ENCODE data around the gene MYBL2. TPM values are rescaled to one million over a fixed set of nuclear protein-coding genes. Genes with fewer than 3 reads are reported as not detected.

MYBL2 gene
- total RNA-seq, 4 donors from 2014 or later, result 1.5 to 27.2 (median 2.6) TPM

- no peaks in the 10 kb centered on the region for H3K27me3 ChIP-seq
- TF ChIP-seq POLR2A (IDR thresholded peaks at IDR 0.05), result no peak
- TF ChIP-seq CTCF (IDR thresholded peaks at IDR 0.05), result no peak
- no peaks in the 10 kb centered on the region for H3K4me1 ChIP-seq
- H3K9me3 ChIP-seq, result no peaks in the 10 kb centered on the region
- no peak for DNase-seq
- H3K4me3 ChIP-seq, result no peak overlapping the region
- no peak overlapping the region for H3K27ac ChIP-seq
- H3K36me3 ChIP-seq, result no peaks in the 10 kb centered on the region
Measured at GRCh38 chr20:43720007-43720406, 53.1 kb downstream of the MYBL2 start.

GRCh38 chr20:43721097-43721428 is 54.1 kb downstream of the MYBL2 start:
- Histone ChIP-seq H3K9me3 (no peaks in the 10 kb centered on the region), H3K27me3 (no peaks in the 10 kb centered on the region), H3K36me3 (no peaks in the 10 kb centered on the region), H3K4me3 (no peak overlapping the region), H3K4me1 (no peaks in the 10 kb centered on the region), H3K27ac (no peak overlapping the region)
- TF ChIP-seq POLR2A (IDR thresholded peaks at IDR 0.05) (no peak), CTCF (IDR thresholded peaks at IDR 0.05) (no peak)
- no peak for DNase-seq

DNA sequence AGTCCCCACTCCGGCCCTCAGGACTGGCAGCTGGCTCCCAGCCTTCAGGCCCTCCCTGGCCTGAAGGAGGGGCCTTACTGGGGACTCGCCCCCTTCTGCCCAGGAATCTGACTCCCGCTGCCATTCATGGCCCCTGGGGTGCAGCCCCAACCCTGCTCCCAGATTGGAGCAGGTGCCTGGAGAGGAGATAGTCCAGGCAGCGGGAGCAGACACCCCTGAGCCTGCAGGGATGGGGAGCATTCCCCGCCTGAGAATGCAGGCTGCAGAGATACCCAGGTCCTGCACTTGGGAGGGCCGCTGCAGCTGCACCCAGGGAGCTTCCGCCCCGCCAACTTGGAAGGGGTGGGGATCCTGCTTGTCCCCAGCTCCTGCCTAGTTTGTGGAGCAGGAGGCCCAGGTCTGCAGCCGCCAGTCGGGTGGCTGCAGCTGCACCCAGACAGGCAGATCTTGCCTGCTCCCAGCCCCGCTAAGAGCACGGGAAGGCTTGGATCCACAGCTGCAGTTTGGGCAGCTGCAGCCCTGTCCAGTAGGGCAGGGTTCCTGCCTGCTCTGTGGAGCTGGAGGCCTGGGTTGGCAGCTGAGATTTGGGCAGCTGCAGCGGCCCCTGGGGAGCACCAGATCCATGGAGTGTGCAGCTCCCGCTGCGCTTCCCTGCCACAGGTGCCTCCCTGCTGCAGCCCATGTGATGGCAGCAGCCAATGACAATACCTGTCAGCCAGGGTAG is 54.7 kb downstream of the MYBL2 start:
- no peaks in the 10 kb centered on the region for H3K4me1 ChIP-seq
- H3K4me3 ChIP-seq, result no peak overlapping the region
- no peaks in the 10 kb centered on the region for H3K27me3 ChIP-seq
- H3K9me3 ChIP-seq, result no peaks in the 10 kb centered on the region
- no peaks in the 10 kb centered on the region for H3K36me3 ChIP-seq
- DNase-seq, result no peak
- H3K27ac ChIP-seq, result no peak overlapping the region
- TF ChIP-seq POLR2A (IDR thresholded peaks at IDR 0.05) (no peak), CTCF (IDR thresholded peaks at IDR 0.05) (no peak)

GRCh38 chr20:43722153-43722505 is 55.2 kb downstream of the MYBL2 start:
- no peaks in the 10 kb centered on the region for H3K9me3 ChIP-seq
- TF ChIP-seq POLR2A (IDR thresholded peaks at IDR 0.05) (no peak), CTCF (IDR thresholded peaks at IDR 0.05) (no peak)
- no peak overlapping the region for H3K27ac ChIP-seq
- DNase-seq, result no peak
- H3K4me3 ChIP-seq, result no peak overlapping the region
- H3K36me3 ChIP-seq, result no peaks in the 10 kb centered on the region
- H3K27me3 ChIP-seq, result no peaks in the 10 kb centered on the region
- H3K4me1 ChIP-seq, result no peaks in the 10 kb centered on the region

DNA sequence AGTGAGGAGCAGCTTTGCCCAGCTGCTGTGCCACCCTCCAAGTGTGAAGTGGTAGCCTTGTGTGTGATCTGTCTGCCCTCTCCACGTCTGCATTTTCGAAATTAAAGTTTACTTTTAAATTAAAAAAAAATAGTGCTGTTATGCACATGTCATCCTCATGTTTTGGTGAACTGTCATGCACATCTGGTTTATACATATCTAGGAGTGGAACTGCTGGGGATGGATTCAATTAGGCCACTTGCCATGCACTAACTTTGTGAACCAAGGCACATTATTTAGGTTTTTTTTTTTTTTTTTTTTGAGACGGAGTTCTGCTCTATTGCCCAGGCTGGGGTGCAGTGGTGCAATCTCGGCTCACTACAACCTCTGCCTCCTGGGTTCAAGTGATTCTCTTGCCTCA is 56.3 kb downstream of the MYBL2 start:
- no peaks in the 10 kb centered on the region for H3K9me3 ChIP-seq
- TF ChIP-seq CTCF (IDR thresholded peaks at IDR 0.05) (no peak), POLR2A (IDR thresholded peaks at IDR 0.05) (no peak)
- H3K36me3 ChIP-seq, result no peaks in the 10 kb centered on the region
- no peak overlapping the region for H3K4me3 ChIP-seq
- no peaks in the 10 kb centered on the region for H3K4me1 ChIP-seq
- no peak overlapping the region for H3K27ac ChIP-seq
- no peak for DNase-seq
- H3K27me3 ChIP-seq, result no peaks in the 10 kb centered on the region

DNA sequence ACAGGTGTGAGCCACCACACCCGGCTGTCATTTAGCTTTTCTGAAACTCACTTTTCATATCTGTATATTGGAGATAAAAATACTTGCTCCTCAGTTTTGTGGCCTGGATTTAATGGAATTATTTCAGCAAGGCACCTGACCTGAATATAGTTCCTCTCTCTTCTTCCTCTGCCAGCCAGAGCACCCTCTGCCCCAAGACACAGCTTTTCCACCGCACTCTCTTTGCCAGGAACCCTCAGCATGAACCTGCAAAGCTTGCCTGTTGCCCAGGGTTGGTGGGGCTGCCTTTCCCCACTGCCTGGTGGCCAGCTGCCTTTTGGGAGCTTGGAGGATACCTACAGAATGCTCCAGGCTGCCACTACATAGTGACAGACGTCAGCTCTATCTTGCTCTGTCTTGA is 56.8 kb downstream of the MYBL2 start:
- no peaks in the 10 kb centered on the region for H3K27me3 ChIP-seq
- H3K4me3 ChIP-seq, result no peak overlapping the region
- no peaks in the 10 kb centered on the region for H3K4me1 ChIP-seq
- no peaks in the 10 kb centered on the region for H3K36me3 ChIP-seq
- no peak for TF ChIP-seq POLR2A (IDR thresholded peaks at IDR 0.05)
- no peak for TF ChIP-seq CTCF (IDR thresholded peaks at IDR 0.05)
- H3K27ac ChIP-seq, result no peak overlapping the region
- DNase-seq, result no peak
- H3K9me3 ChIP-seq, result no peaks in the 10 kb centered on the region

Data from Peyer's patch (tissue), 4 donors.